SU-DHL-6 (cell line): Measurements from ENCODE around the gene MIDN.

Experiments
- CTCF ChIP-seq: fragments of 200-600 bp; sonication (generic); IDR thresholded peaks from one replicate; pipeline ENCODE4 v1.5.1; 2017; ENCODE audit warnings: antibody characterized with exemption, mild to moderate bottlenecking, low read length, moderate library complexity; ENCODE audit not compliant: insufficient read depth, poor library complexity, severe bottlenecking
- EZH2phosphoT487 ChIP-seq: fragments of 200-600 bp; sonication (generic), shearing (Covaris generic); conservative IDR thresholded peaks from 2 replicates; pipeline ENCODE4 v1.6.1; 2018; ENCODE audit warnings: mild to moderate bottlenecking, antibody characterized with exemption, low read length, moderate library complexity, mixed read lengths

- TF ChIP-seq CTCF = no peak
- TF ChIP-seq EZH2phosphoT487 = no peak
Observed at GRCh38 chr19:1280636-1281568, 32.5 kb downstream of the MIDN start.
